WTC11 (cell line): ENCODE data around the gene P2RX3. TPM values are rescaled to one million over a fixed set of nuclear protein-coding genes. Genes with fewer than 3 reads are reported as not detected.

Source experiments
- ATAC-seq: fragments of 200-7000 bp; cut with Tn5 transposase; 2 replicates; pipeline ENCODE4 v1.10.0; 2021; ENCODE audit warnings: mild to moderate bottlenecking, moderate library complexity
- CTCF ChIA-PET: fragments of 300-600 bp; sonication (Branson Sonifier 250); formaldehyde crosslinking; loops from one replicate; lab custom pipeline; 2021; ENCODE audit warnings: antibody characterized with exemption; lab: Charles Lee
- POLR2A ChIA-PET: fragments of 350-600 bp; sonication (Branson Sonifier 250); formaldehyde crosslinking; loops from one replicate; lab custom pipeline; 2021; ENCODE audit warnings: antibody characterized with exemption; lab: Charles Lee
- DNase-seq: peaks from one replicate; pipeline ENCODE4 v3.0.0; 2021; ENCODE audit warnings: low spot score
- H3K27ac Mint-ChIP-seq: 2 replicates; pipeline ENCODE4 v1.8.0; 2021; ENCODE audit warnings: mixed read lengths
- H3K27me3 Mint-ChIP-seq: 2 replicates; pipeline ENCODE4 v1.8.0; 2021; ENCODE audit warnings: low read depth, mild to moderate bottlenecking, moderate library complexity, mixed read lengths
- H3K36me3 Mint-ChIP-seq: 2 replicates; pipeline ENCODE4 v1.8.0; 2021; ENCODE audit warnings: mixed read lengths
- H3K4me1 Mint-ChIP-seq: 2 replicates; pipeline ENCODE4 v1.8.0; 2022; ENCODE audit warnings: mixed read lengths
- H3K4me3 Mint-ChIP-seq: 2 replicates; pipeline ENCODE4 v1.8.0; 2021; ENCODE audit warnings: mild to moderate bottlenecking, moderate library complexity, mixed read lengths
- H3K9me3 Mint-ChIP-seq: 2 replicates; pipeline ENCODE4 v1.8.0; 2021; ENCODE audit warnings: mixed read lengths
- AFF4 ChIP-seq: sonication (generic); formaldehyde crosslinking; IDR thresholded peaks from 2 replicates; pipeline ENCODE4 v1.8.1; 2023; ENCODE audit warnings: mild to moderate bottlenecking, missing genetic modification reagents, borderline replicate concordance
- ATF1 ChIP-seq: sonication (generic); formaldehyde crosslinking; IDR thresholded peaks from 2 replicates; pipeline ENCODE4 v1.8.1; 2023; ENCODE audit warnings: mild to moderate bottlenecking, moderate library complexity, missing genetic modification reagents
- ATF3 ChIP-seq: sonication (generic); formaldehyde crosslinking; conservative IDR thresholded peaks from 2 replicates; pipeline ENCODE4 v1.8.1; 2022; ENCODE audit warnings: mild to moderate bottlenecking, missing genetic modification reagents
- CREM ChIP-seq: sonication (generic); formaldehyde crosslinking; IDR thresholded peaks from 2 replicates; pipeline ENCODE4 v1.8.1; 2022; ENCODE audit warnings: mild to moderate bottlenecking, missing genetic modification reagents, moderate library complexity
- E2F1 ChIP-seq: sonication (generic); formaldehyde crosslinking; IDR thresholded peaks from 2 replicates; pipeline ENCODE4 v1.8.0; 2022; ENCODE audit warnings: mild to moderate bottlenecking, missing genetic modification reagents
- EMX1 ChIP-seq: fragments of 250-450 bp; sonication (Bioruptor Pico); IDR thresholded peaks from 2 replicates; pipeline ENCODE4 v1.8.0; 2021; ENCODE audit warnings: mild to moderate bottlenecking
- HMGXB4 ChIP-seq: sonication (generic); formaldehyde crosslinking; IDR thresholded peaks from 2 replicates; pipeline ENCODE4 v1.8.1; 2023; ENCODE audit warnings: mild to moderate bottlenecking, moderate library complexity, missing genetic modification reagents
- IRF1 ChIP-seq: sonication (generic); formaldehyde crosslinking; IDR thresholded peaks from 2 replicates; pipeline ENCODE4 v1.8.0; 2023; ENCODE audit warnings: missing genetic modification reagents
- KAT7 ChIP-seq: sonication (generic); formaldehyde crosslinking; IDR thresholded peaks from 2 replicates; pipeline ENCODE4 v1.8.1; 2023; ENCODE audit warnings: missing genetic modification reagents, mild to moderate bottlenecking, borderline replicate concordance
- MYBL2 ChIP-seq: sonication (generic); formaldehyde crosslinking; IDR thresholded peaks from 2 replicates; pipeline ENCODE4 v1.8.1; 2023; ENCODE audit warnings: mild to moderate bottlenecking, moderate library complexity, missing genetic modification reagents
- NFE2L1 ChIP-seq: sonication (generic); formaldehyde crosslinking; IDR thresholded peaks from 2 replicates; pipeline ENCODE4 v1.8.1; 2023; ENCODE audit warnings: missing genetic modification reagents
- NFYB ChIP-seq: sonication (generic); formaldehyde crosslinking; conservative IDR thresholded peaks from 2 replicates; pipeline ENCODE4 v1.8.0; 2022; ENCODE audit warnings: low read depth, missing genetic modification reagents
- NR1H2 ChIP-seq: sonication (generic); formaldehyde crosslinking; IDR thresholded peaks from 2 replicates; pipeline ENCODE4 v1.9.0; 2021; ENCODE audit warnings: mild to moderate bottlenecking, moderate library complexity, missing genetic modification reagents
- PRRX2 ChIP-seq: fragments of 250-450 bp; sonication (Bioruptor Pico); IDR thresholded peaks from 2 replicates; pipeline ENCODE4 v1.8.0; 2021; ENCODE audit warnings: mild to moderate bottlenecking
- TP53 ChIP-seq: sonication (generic); formaldehyde crosslinking; IDR thresholded peaks from 2 replicates; pipeline ENCODE4 v1.8.1; 2023; ENCODE audit warnings: mild to moderate bottlenecking, missing genetic modification reagents
- ZNF425 ChIP-seq: fragments of 250-450 bp; sonication (Bioruptor Pico); conservative IDR thresholded peaks from 2 replicates; pipeline ENCODE4 v1.9.0; 2021; ENCODE audit warnings: mild to moderate bottlenecking
- ZNF512 ChIP-seq: sonication (generic); formaldehyde crosslinking; IDR thresholded peaks from 2 replicates; pipeline ENCODE4 v1.8.1; 2022; ENCODE audit warnings: missing genetic modification reagents, borderline replicate concordance
- ZNF671 ChIP-seq: fragments of 250-450 bp; sonication (Bioruptor Pico); IDR thresholded peaks from 2 replicates; pipeline ENCODE4 v1.8.0; 2021; ENCODE audit warnings: mild to moderate bottlenecking
- total RNA-seq: library from RNA; stranded (reverse); gene quantifications from 3 replicates; pipeline ENCODE4 v1.2.3, GENCODE V29; 2021

P2RX3 gene
- total RNA-seq, 1 experiment from 2014 or later: 0.26 TPM

GRCh38 chr11:57361926-57362325 is 23.8 kb downstream of the P2RX3 start (continued):
- TF ChIP-seq ATF3 (CRISPR knock-in tag) (no peak), PRRX2 (CRISPR knock-in tag) (no peak)

- H3K27me3 Mint-ChIP-seq: peaks cover 11% of the 10 kb centered on the region; the same call in 1 of the 2 replicates
- H3K27ac Mint-ChIP-seq: no peak overlapping the region
- no peak for TF ChIP-seq NR1H2 (CRISPR knock-in tag)
- TF ChIP-seq ATF1 (CRISPR knock-in tag): no peak
- no peak for TF ChIP-seq EMX1 (CRISPR knock-in tag)
- no peak for TF ChIP-seq E2F1
- no peak for TF ChIP-seq NFE2L1 (CRISPR knock-in tag)
- TF ChIP-seq AFF4 (CRISPR knock-in tag): no peak
- TF ChIP-seq ZNF425: no peak
- TF ChIP-seq, all 79 proteins: peak for 0
- CTCF ChIA-PET: interaction anchor here (0.5 to 3.5 kb wide), 6 partner anchors 13 to 675 kb away, joined by 3 to 21 read pairs (median 8); partner anchors contain the start of gene PRG3
- Mint-ChIP-seq H3K36me3 (no peaks in the 10 kb centered on the region), H3K4me3 (no peak overlapping the region), H3K4me1 (peaks cover 27% of the 10 kb centered on the region), H3K9me3 (peaks cover 4% of the 10 kb centered on the region; the same call in 1 of the 2 replicates)
- no peak for ATAC-seq
- no peak for DNase-seq
- POLR2A ChIA-PET: no interaction called here
Observed at GRCh38 chr11:57363131-57364080, 25.3 kb downstream of the P2RX3 start.

GRCh38 chr11:57364851-57365660 is 26.9 kb downstream of the P2RX3 start:
- DNase-seq: peak; percentile 48
- Mint-ChIP-seq H3K9me3 (peaks cover 4% of the 10 kb centered on the region; the same call in 1 of the 2 replicates), H3K27me3 (peaks cover 9% of the 10 kb centered on the region; the same call in 1 of the 2 replicates), H3K4me3 (no peak overlapping the region; the same call in 1 of the 2 replicates), H3K27ac (no peak overlapping the region), H3K36me3 (no peaks in the 10 kb centered on the region), H3K4me1 (peaks cover 24% of the 10 kb centered on the region)
- TF ChIP-seq CREM: no peak
- TF ChIP-seq ZNF671 (CRISPR knock-in tag): no peak
- TF ChIP-seq HMGXB4 (CRISPR knock-in tag): no peak
- no peak for TF ChIP-seq ZNF512 (CRISPR knock-in tag)
- no peak for TF ChIP-seq EMX1 (CRISPR knock-in tag)
- no peak for TF ChIP-seq IRF1 (CRISPR knock-in tag)
- no peak for TF ChIP-seq NFYB (CRISPR knock-in tag)
- no peak for TF ChIP-seq MYBL2 (CRISPR knock-in tag)
- TF ChIP-seq TP53 (CRISPR knock-in tag): no peak
- no peak for TF ChIP-seq KAT7 (CRISPR knock-in tag)
- CTCF ChIA-PET: interaction anchor here (0.8 to 3.5 kb wide), 12 partner anchors 9 to 182 kb away, joined by 3 to 21 read pairs (median 4); partner anchors contain the start of genes RTN4RL2 and SLC43A3
- POLR2A ChIA-PET: interaction anchor here (0.6 to 1.5 kb wide), 2 partner anchors 93 to 208 kb away, joined by 4 to 5 read pairs; no protein-coding TSS in a partner anchor
- peak; percentile 94 for ATAC-seq
